ENCODE data around the gene CETP.
A peak's percentile ranks its signal among the peaks of the same experiment; 100 is the strongest.
"Not testable (repeated sequence)": the region's sequence is repeated elsewhere in the genome, so short reads cannot be mapped to it uniquely, and the experiment has no call there.

The CETP gene

GRCh38 chr16:56934599-56935145, 27.1 kb upstream of the CETP start:
- not testable (repeated sequence) for DNase-seq (ENCODE audit: low spot score)

DNA sequence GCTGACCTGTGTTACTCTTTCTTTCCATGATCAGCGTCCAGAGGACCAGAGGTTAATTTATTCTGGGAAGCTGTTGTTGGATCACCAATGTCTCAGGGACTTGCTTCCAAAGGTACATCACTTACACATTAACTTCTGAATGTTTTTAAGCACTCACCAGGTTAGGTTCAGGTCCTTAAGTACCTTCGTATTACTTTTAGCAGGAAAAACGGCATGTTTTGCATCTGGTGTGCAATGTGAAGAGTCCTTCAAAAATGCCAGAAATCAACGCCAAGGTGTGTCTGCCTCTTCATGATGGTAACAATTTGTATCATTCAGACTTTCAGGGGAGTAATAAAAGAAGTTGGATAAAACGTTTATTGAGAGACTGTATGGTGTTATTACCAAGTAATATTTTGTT, 26.5 kb upstream of the CETP start:
- DNase-seq (ENCODE audit: low spot score): no peak

- no peak for DNase-seq (ENCODE audit: low spot score)
Measured at GRCh38 chr16:56936491-56936890, 25.3 kb upstream of the CETP start.

DNA sequence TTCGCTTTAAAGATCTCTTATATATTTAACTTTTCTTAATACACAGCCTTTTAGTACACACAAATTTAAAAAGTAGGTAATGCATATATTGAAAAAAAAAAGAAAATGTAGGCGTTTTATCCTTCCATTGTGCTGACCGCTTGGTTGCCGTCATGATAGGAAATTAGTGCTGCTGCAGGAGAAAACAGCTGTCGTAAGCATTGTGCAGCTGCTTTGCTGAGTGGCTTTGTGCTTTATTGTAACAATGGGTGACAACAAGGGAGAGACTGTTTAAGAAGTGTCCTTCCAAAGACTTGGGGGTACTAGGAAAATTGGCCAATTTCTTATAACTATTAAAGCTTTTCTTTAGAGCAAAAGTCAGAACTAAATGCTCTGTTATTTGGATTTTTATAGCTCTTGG, 24.8 kb upstream of the CETP start:
- no peak for DNase-seq (ENCODE audit: low spot score)

DNA sequence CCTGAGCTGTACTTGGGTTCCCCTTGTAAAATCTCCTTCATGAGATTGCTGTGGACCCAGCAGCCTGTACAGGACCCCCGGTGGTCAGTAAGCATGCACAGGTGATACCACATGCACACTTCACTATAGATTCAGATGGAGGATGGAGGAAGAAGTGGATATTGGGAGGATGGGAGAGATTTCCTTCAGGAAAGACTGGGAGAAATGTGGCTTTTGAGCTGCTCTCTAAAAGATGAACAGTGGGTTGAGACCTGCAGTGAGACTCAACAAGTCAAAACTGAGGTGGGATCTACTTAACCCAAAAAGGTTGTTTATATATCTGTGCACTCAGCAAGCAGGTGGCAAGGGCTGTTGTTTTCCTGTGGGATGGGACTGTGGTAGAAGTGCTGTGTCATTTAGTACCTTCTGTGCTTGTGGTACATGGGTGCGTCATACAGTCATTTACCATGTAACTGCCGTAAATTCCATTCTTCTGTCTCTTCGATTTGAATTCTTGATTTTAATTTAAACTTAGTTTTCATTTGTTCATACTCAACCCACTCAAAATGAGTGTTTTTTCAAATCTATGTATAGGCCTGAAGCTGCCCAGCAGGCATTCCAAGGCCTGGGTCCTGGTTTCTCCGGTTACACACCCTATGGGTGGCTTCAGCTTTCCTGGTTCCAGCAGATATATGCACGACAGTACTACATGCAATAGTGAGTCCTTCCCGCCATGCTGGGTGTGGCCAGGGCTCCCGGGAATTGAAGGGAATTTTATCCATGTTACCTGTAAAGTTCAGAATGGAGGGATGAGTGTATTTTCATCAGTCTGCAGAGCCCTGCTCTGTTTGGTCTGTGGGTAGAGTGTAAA, 22.9 kb upstream of the CETP start:
- no peak for DNase-seq (ENCODE audit: low spot score)

DNA sequence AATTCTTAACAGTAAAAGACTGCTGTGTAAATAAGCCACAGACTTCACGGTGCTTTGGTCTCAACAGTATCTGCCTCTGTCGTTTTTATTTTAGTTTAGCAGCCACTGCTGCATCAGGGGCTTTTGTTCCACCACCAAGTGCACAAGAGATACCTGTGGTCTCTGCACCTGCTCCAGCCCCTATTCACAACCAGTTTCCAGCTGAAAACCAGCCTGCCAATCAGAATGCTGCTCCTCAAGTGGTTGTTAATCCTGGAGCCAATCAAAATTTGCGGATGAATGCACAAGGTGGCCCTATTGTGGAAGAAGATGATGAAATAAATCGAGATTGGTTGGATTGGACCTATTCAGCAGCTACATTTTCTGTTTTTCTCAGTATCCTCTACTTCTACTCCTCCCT, 21.9 kb upstream of the CETP start:
- no peak for DNase-seq (ENCODE audit: low spot score)

GRCh38 chr16:56941092-56941491, 20.7 kb upstream of the CETP start:
- no peak for DNase-seq (ENCODE audit: low spot score)

- no peak for DNase-seq (ENCODE audit: low spot score)
Measured at GRCh38 chr16:56941856-56942331, 19.9 kb upstream of the CETP start.

GRCh38 chr16:56943761-56944375, 17.9 kb upstream of the CETP start:
- no peak for DNase-seq (ENCODE audit: low spot score)

DNA sequence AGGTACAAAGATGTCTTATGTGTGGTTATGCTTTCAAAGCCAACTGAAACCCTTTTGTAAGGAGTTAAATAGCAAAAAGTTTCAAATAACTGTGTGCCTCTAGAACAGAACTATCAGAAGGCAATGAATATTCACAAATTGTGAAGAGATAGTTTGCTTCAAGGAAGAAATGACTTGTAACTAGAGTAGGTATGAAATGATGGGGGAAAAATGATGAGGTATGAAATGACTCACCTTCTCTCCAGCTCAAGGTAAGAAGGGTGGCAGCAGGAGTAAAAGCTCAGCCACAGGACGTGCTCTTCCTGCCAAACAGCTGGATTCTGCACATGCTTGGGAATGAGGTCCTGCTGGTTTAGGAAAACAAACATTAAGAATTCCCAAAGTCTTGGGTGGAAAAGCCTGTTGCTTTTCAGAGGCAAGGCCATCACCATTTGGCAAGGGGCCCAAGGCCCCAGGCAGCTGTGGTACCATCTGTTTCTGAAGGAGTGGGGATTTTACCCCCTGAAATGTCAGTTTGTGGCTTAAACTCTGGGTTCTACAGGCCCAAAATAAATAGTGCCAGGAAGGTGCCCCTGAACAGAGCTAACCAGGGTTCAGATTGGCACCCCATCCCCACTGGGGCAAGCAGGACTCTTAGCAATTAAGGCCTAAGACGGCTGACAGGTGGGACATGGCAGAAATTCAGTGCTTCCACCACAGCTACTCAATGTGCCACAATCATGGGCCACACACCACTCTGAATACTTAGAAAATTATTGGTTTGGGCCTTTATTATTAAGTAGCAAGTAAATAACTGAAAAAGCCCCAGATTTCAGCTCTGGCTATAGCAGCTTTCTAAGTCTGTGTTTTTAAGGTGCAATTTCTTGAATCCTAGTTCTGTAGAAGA, 16.6 kb upstream of the CETP start:
- DNase-seq (ENCODE audit: low spot score): no peak

DNA sequence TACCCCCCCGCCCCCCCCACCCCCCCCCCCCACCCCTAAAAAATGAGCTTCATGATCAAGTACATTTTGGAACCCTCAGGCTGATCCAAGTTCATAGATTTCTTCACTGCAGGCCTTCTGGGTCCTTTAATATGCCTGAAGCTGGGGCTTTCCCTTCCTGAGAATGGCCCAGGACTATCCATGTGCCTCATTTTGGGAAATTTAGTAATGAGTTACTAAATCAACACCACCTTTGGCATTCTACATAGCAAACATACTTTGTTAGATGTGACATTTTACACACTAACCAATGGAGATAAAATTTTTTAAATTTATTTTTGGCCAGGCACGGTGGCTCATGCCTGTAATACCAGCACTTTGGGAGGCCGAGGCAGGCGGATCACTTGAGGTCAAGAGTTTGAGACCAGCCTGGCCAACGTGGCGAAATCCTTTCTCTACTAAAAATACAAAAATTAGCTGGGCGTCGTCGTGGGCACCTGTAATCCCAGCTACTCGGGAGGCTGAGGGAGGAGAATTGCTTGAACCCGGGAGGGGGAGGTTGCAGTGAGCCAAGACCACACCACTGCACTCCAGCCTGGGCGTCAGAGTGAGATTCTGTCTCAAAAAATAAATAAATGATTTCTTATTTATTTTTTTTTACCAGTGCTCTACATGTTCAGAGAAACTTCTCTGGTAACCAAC, 15.8 kb upstream of the CETP start:
- no peak for DNase-seq (ENCODE audit: low spot score)

DNA sequence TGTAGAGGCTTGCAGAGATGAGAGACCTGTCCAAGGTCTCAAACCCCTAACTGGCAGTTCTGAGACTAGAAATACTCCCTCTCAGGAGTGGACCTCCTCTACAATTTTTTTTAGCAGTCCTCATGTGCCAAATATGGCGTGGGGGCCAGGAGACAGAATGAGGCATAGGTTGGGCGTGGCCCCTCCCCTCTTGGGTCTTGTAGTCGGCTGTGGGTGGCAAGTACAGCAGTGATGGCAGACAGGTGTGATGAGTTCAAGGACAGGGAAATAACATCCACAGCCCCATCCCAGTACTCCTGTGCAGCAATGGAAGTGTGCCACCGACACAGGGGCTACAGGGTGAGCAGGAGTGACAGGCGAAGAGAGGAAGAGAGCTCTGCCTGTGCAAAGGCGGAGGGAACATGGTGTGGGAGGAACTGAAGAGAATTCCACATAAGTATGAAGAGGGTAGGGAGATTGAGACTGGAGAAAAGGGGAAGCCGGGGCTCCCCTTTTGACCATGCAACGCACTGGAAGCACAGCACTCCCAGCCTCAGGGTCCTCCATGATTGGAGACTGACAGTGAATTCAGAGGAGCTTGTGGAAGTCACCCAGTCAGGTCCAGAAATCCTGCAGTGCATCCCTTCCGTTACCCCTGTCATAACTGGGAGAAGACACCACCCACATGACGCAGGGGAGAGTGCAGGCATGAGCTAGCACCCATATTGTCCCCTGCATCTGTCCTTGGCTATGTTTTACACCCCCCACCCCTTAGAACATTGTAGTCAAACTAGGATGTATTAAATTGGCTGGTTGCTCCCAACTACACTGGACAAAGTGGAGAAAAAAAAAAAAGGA, 14.8 kb upstream of the CETP start:
- no peak for DNase-seq (ENCODE audit: low spot score)

- no peak for DNase-seq (ENCODE audit: low spot score)
Measured at GRCh38 chr16:56947604-56947995, 14.2 kb upstream of the CETP start.

DNA sequence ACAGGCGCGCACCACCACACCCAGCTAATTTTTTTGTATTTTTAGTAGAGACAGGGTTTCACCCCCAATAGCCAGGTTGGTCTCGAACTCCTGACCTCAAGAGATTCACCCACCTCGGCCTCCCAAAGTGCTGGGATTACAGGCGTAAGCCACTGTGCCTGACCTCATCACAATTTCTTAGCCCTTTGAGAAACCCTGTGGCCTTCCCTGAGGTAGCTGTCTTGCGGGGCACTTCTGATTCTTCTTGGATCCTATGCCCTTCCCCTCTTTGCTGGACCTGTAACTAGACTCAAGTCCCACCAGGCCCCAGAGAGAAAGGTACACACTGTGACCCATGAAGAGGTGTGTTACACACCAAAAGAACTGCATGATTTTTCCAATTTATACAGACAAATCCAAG, 13.5 kb upstream of the CETP start:
- DNase-seq (ENCODE audit: low spot score): no peak

- no peak for DNase-seq (ENCODE audit: low spot score)
Measured at GRCh38 chr16:56950051-56950450, 11.7 kb upstream of the CETP start.

DNA sequence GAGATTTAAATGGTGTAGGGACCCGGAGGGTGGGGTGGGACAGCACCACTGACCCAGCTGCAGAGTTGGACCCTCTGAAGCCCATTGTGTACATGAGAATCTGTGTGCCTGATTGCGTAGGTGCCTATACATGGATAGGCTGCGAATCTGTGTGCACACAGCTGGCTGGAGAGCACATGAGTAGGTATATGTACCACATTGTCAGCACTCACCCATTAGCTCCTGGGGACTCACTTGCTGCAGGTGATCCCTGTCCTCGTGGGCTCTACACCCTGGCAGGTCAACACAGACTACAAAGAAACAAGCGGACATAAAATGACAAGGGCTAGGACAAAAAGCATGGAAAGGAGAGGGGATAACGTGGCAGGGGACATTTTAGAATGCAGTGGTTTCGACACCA, 11.3 kb upstream of the CETP start:
- no peak for DNase-seq (ENCODE audit: low spot score)

GRCh38 chr16:56950881-56951771, 10.6 kb upstream of the CETP start:
- DNase-seq (ENCODE audit: low spot score): peak; percentile 75

GRCh38 chr16:56953006-56953405, 8.7 kb upstream of the CETP start:
- DNase-seq (ENCODE audit: low spot score): no peak

GRCh38 chr16:56956076-56956475, 5.7 kb upstream of the CETP start:
- DNase-seq (ENCODE audit: low spot score): no peak

GRCh38 chr16:56956756-56957155, 5.0 kb upstream of the CETP start:
- no peak for DNase-seq (ENCODE audit: low spot score)

All from ecto neural progenitor cell (in vitro differentiated cells).